Amniotic stem cell (primary cell): ENCODE data around the gene RUFY3.
"Not testable (repeated sequence)": the region's sequence is repeated elsewhere in the genome, so short reads cannot be mapped to it uniquely, and the experiment has no call there.

Experiments used
- DNase-seq: peaks from one replicate; lab custom pipeline; 2025; lab: John Stamatoyannopoulos, UW

RUFY3 gene

GRCh38 chr4:70778888-70779422 lies 57.2 kb downstream of the RUFY3 start:
- DNase-seq, result no peak

- no peak for DNase-seq
Measured at GRCh38 chr4:70783096-70783495, 61.3 kb downstream of the RUFY3 start.

- DNase-seq, result no peak
Measured at GRCh38 chr4:70787496-70787895, 65.7 kb downstream of the RUFY3 start.

- no peak for DNase-seq
Measured at GRCh38 chr4:70788733-70789132, 67.0 kb downstream of the RUFY3 start.

- no peak for DNase-seq
Measured at GRCh38 chr4:70793626-70794025, 71.9 kb downstream of the RUFY3 start.

- DNase-seq, result no peak
Measured at GRCh38 chr4:70801265-70801809, 79.6 kb downstream of the RUFY3 start.

GRCh38 chr4:70802928-70803580 lies 81.3 kb downstream of the RUFY3 start:
- DNase-seq, result no peak

GRCh38 chr4:70808151-70808550 lies 86.4 kb downstream of the RUFY3 start:
- DNase-seq, result no peak

GRCh38 chr4:70815370-70815769 lies 93.6 kb downstream of the RUFY3 start:
- DNase-seq, result no peak

GRCh38 chr4:70816894-70817293 lies 95.1 kb downstream of the RUFY3 start:
- DNase-seq, result no peak

- no peak for DNase-seq
Measured at GRCh38 chr4:70818173-70818855, 96.5 kb downstream of the RUFY3 start.

GRCh38 chr4:70818921-70819320 lies 97.2 kb downstream of the RUFY3 start:
- DNase-seq, result no peak

- DNase-seq, result no peak
Measured at GRCh38 chr4:70829015-70829414, 107.3 kb downstream of the RUFY3 start.

- no peak for DNase-seq
Measured at GRCh38 chr4:70829492-70829891, 107.7 kb downstream of the RUFY3 start.

- no peak for DNase-seq
Measured at GRCh38 chr4:70830054-70830453, 108.3 kb downstream of the RUFY3 start.

GRCh38 chr4:70831293-70831692 lies 109.5 kb downstream of the RUFY3 start:
- no peak for DNase-seq

- no peak for DNase-seq
Measured at GRCh38 chr4:70833675-70834074, 111.9 kb downstream of the RUFY3 start.

- DNase-seq, result no peak
Measured at GRCh38 chr4:70836081-70836480, 114.3 kb downstream of the RUFY3 start.

GRCh38 chr4:70838204-70838603 lies 116.4 kb downstream of the RUFY3 start:
- no peak for DNase-seq

- DNase-seq, result peak; percentile 25
Measured at GRCh38 chr4:70838666-70839588, 117.2 kb downstream of the RUFY3 start.

GRCh38 chr4:70839589-70840093 lies 117.9 kb downstream of the RUFY3 start, which contains the start of gene GRSF1:
GRSF1 (minus strand) TSS chr4:70839890; CDS start chr4:70839827, 63 bp downstream.
- peak; percentile 78 for DNase-seq

- DNase-seq, result not testable (repeated sequence)
Measured at GRCh38 chr4:70840137-70840536, 118.4 kb downstream of the RUFY3 start.
